Liver (tissue), 9 donors: Measurements from ENCODE around the gene PXDN. TPM values are rescaled to one million over a fixed set of nuclear protein-coding genes. Genes with fewer than 3 reads are reported as not detected.

Experiments
- DNase-seq: peaks from one replicate; pipeline ENCODE4 v3.0.0-alpha.2; 2017; ENCODE audit warnings: low spot score
- H3K27ac ChIP-seq, 2 donors: one replicate each; pipeline ENCODE4 v1.7.0; 2013; ENCODE audit warnings: inconsistent platforms in 2 of 2, low read length in 2 of 2, control low read depth in 1 of 2, low read depth in 1 of 2, mild to moderate bottlenecking in 1 of 2
- H3K27me3 ChIP-seq, 4 donors: one replicate each; pipeline versions ENCODE4 v1.6.1 to v1.7.0; 2013; ENCODE audit warnings: low read length in 3 of 4, inconsistent platforms in 1 of 4, mild to moderate bottlenecking in 1 of 4, moderate library complexity in 1 of 4; ENCODE audit not compliant: control insufficient read depth in 4 of 4, insufficient read depth in 4 of 4
- H3K36me3 ChIP-seq, 4 donors: one replicate each; pipeline versions ENCODE4 v1.6.1 to v1.7.0; 2013; ENCODE audit warnings: low read length in 3 of 4, mild to moderate bottlenecking in 3 of 4, low read depth in 1 of 4, moderate library complexity in 1 of 4; ENCODE audit not compliant: control insufficient read depth in 4 of 4, insufficient read depth in 3 of 4
- H3K4me1 ChIP-seq, 4 donors: one replicate each; pipeline versions ENCODE4 v1.6.1 to v1.7.0; 2013; ENCODE audit warnings: low read length in 3 of 4, mild to moderate bottlenecking in 3 of 4, moderate library complexity in 1 of 4; ENCODE audit not compliant: control insufficient read depth in 4 of 4, insufficient read depth in 4 of 4
- H3K4me3 ChIP-seq, 3 donors: one replicate each; pipeline versions ENCODE4 v1.6.1 to v1.7.0; 2013; ENCODE audit warnings: low read length in 3 of 3, control low read depth in 1 of 3, low read depth in 1 of 3, mild to moderate bottlenecking in 1 of 3
- H3K9ac ChIP-seq, 2 donors: one replicate each; pipeline ENCODE4 v1.7.0; 2013; ENCODE audit warnings: low read length in 2 of 2, mild to moderate bottlenecking in 2 of 2, moderate library complexity in 2 of 2, control low read depth in 1 of 2, low read depth in 1 of 2
- H3K9me3 ChIP-seq, 4 donors: one replicate each; pipeline versions ENCODE4 v1.6.1 to v1.7.0; 2013; ENCODE audit warnings: low read length in 3 of 4; ENCODE audit not compliant: control insufficient read depth in 4 of 4
- EGR1 ChIP-seq, 2 donors: IDR thresholded peaks; 2 replicates each; pipeline ENCODE4 v1.6.1; 2016 to 2018; ENCODE audit warnings: antibody characterized with exemption in 2 of 2, low read depth in 2 of 2
- FOXA1 ChIP-seq: IDR thresholded peaks from 2 replicates; pipeline ENCODE4 v1.6.1; 2016; ENCODE audit warnings: antibody characterized with exemption
- FOXA2 ChIP-seq: IDR thresholded peaks from 2 replicates; pipeline ENCODE4 v1.6.1; 2016; ENCODE audit warnings: antibody characterized with exemption
- GABPA ChIP-seq, 2 donors: IDR thresholded peaks in 1 of 2; conservative IDR thresholded peaks in 1 of 2; 2 replicates each; pipeline ENCODE4 v1.6.1; 2016; ENCODE audit warnings: antibody characterized with exemption in 2 of 2, mild to moderate bottlenecking in 1 of 2, moderate library complexity in 1 of 2
- HNF4A ChIP-seq, 2 donors: conservative IDR thresholded peaks; 2 replicates each; pipeline ENCODE4 v1.6.1; 2016; ENCODE audit warnings: antibody characterized with exemption in 2 of 2, mild to moderate bottlenecking in 2 of 2
- HNF4G ChIP-seq: IDR thresholded peaks from 2 replicates; pipeline ENCODE4 v1.6.1; 2016; ENCODE audit warnings: antibody characterized with exemption
- JUND ChIP-seq, 2 donors: IDR thresholded peaks; 2 replicates each; pipeline ENCODE4 v1.6.1; 2016; ENCODE audit warnings: antibody characterized with exemption in 2 of 2
- NR2F2 ChIP-seq: IDR thresholded peaks from 2 replicates; pipeline ENCODE4 v1.6.1; 2016; ENCODE audit warnings: antibody characterized with exemption
- RAD21 ChIP-seq, 2 donors: IDR thresholded peaks; 2 replicates each; pipeline ENCODE4 v1.6.1; 2016; ENCODE audit warnings: antibody characterized with exemption in 2 of 2, mild to moderate bottlenecking in 2 of 2
- RXRA ChIP-seq, 2 donors: IDR thresholded peaks; 2 replicates each; pipeline ENCODE4 v1.6.1; 2017 to 2018; ENCODE audit warnings: antibody characterized with exemption in 2 of 2, mild to moderate bottlenecking in 1 of 2
- SP1 ChIP-seq: IDR thresholded peaks from 2 replicates; pipeline ENCODE4 v1.6.1; 2018; ENCODE audit warnings: antibody characterized with exemption, mild to moderate bottlenecking
- TAF1 ChIP-seq: conservative IDR thresholded peaks from 2 replicates; pipeline ENCODE4 v1.6.1; 2016; ENCODE audit warnings: antibody characterized with exemption, mild to moderate bottlenecking
- YY1 ChIP-seq: IDR thresholded peaks from 2 replicates; pipeline ENCODE4 v1.6.1; 2016; ENCODE audit warnings: antibody characterized with exemption, mild to moderate bottlenecking
- WGBS: extraction: QIAGEN DNeasy Blood & Tissue Kit; methylation state at CpG from one replicate; pipeline ENCODE4 v1.1.7; 2013; 5-methylcytosine and 5-hydroxymethylcytosine counted together
- polyA plus RNA-seq, 2 donors: library from polyadenylated mRNA; stranded (reverse) in 1 of 2; unstranded in 1 of 2; fragments of 200-250 nt in 1 of 2; fragments of >200 nt in 1 of 2; fragmentation: Nextera tagmentation in 1 of 2; extraction: Ambion mirVana in 1 of 2; gene quantifications; one replicate each; pipeline versions ENCODE4 v1.2.1 to v1.2.3, GENCODE V29; 2013 to 2015
- total RNA-seq, 2 donors: library from RNA; depleted of rRNA; stranded (reverse); fragments of >200 nt; gene quantifications; one replicate each; pipeline ENCODE4 v1.2.3, GENCODE V29; 2014
- TF ChIP-seq, protein P1 (sequence below): IDR thresholded peaks from 2 replicates; pipeline ENCODE4 v1.6.1; 2016; ENCODE audit warnings: antibody characterized with exemption
- TF ChIP-seq, protein P2 (sequence below): IDR thresholded peaks from 2 replicates; pipeline ENCODE4 v1.6.1; 2016; ENCODE audit warnings: antibody characterized with exemption
- TF ChIP-seq, protein P3 (sequence below): IDR thresholded peaks from 2 replicates; pipeline ENCODE4 v1.6.1; 2016; ENCODE audit warnings: antibody characterized with exemption, mild to moderate bottlenecking
- TF ChIP-seq, protein P4 (sequence below): IDR thresholded peaks from 2 replicates; pipeline ENCODE4 v1.6.1; 2016; ENCODE audit warnings: antibody characterized with exemption
- donor health status: healthy.
- donor health status: healthy.
- donor health status: healthy.
- donor health status: healthy.
- donor health status: healthy.

Gene PXDN
- total and polyA plus RNA-seq, 4 donors: 4.2 to 21.5 (median 16.9) TPM

DNA sequence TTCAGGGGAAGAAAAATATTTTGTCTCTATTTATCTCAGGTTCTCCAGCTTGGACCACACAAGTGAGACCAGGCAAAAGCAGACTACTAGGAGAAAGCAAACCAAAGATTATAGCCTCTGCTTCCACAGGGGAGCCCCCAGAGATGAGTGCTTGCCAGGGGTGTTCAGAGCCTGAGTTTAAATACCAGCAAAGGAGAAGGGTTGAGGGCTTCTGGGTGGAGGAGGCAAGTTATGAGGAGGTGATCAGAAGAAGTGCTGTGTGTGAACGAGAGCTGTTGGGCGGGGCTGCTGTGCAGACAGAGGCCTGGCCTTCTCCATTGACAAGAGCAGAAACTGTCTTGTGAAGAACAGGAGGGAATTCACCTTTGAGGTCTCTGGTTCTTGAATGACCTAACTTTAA lies 32.8 kb upstream of the PXDN start:
- WGBS: 75% methylated on average over 2 of the region's 2 CpGs
- no peak overlapping the region for H3K9ac ChIP-seq
- H3K4me1 ChIP-seq: no peaks in the 10 kb centered on the region
- peaks cover 0 to 7% (median 0%) of the 10 kb centered on the region in 4 donors for H3K27me3 ChIP-seq
- H3K9me3 ChIP-seq: no peaks in the 10 kb centered on the region
- no peak for TF ChIP-seq EGR1 (IDR thresholded peaks at IDR 0.05; ENCODE audit: low read depth in 2 of 2)
- TF ChIP-seq RXRA (IDR thresholded peaks at IDR 0.05): no peak
- TF ChIP-seq FOXA1: no peak
- no peak for TF ChIP-seq SP1
- TF ChIP-seq, protein P1, sequence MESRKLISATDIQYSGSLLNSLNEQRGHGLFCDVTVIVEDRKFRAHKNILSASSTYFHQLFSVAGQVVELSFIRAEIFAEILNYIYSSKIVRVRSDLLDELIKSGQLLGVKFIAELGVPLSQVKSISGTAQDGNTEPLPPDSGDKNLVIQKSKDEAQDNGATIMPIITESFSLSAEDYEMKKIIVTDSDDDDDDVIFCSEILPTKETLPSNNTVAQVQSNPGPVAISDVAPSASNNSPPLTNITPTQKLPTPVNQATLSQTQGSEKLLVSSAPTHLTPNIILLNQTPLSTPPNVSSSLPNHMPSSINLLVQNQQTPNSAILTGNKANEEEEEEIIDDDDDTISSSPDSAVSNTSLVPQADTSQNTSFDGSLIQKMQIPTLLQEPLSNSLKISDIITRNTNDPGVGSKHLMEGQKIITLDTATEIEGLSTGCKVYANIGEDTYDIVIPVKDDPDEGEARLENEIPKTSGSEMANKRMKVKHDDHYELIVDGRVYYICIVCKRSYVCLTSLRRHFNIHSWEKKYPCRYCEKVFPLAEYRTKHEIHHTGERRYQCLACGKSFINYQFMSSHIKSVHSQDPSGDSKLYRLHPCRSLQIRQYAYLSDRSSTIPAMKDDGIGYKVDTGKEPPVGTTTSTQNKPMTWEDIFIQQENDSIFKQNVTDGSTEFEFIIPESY: no peak
- TF ChIP-seq, protein P2, sequence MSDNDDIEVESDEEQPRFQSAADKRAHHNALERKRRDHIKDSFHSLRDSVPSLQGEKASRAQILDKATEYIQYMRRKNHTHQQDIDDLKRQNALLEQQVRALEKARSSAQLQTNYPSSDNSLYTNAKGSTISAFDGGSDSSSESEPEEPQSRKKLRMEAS: no peak
- no peak for TF ChIP-seq RAD21 (IDR thresholded peaks at IDR 0.05)
- no peak for TF ChIP-seq GABPA (IDR thresholded peaks at IDR 0.05 in 1 of 2, conservative IDR thresholded peaks at IDR 0.05 in 1 of 2)
- no peak for TF ChIP-seq HNF4A (conservative IDR thresholded peaks at IDR 0.05)
- no peak for TF ChIP-seq TAF1
- no peak for TF ChIP-seq FOXA2
- H3K4me3 ChIP-seq: no peak overlapping the region
- no peak overlapping the region for H3K27ac ChIP-seq
- DNase-seq: no peak
- no peaks in the 10 kb centered on the region for H3K36me3 ChIP-seq

DNA sequence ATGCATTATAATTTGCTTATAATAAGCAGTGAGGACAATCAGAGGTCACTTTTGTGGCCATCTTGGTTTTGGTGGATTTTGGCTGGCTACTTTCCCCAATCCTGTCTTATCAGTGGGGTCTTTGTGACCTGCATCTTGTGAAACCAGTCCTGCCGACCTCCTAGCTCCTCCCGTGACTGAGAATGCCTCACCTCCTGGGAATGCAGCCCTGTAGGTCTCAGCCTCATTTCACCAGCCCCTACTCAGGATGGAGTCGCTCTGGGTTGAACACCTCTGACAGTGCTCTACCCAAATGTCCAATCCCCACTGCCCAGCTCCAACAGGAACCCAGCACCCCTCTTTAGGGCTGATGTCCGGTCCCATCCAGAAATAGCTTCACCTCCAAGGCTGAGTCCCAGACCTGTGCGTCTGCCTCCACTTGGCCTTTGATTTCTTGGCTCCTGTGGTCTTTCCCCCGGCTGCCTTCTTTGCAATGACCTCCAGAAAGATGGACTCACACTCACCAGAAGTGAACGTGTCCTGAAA lies 31.3 kb upstream of the PXDN start:
- no peak overlapping the region for H3K4me3 ChIP-seq
- DNase-seq: no peak
- WGBS: 78% methylated on average over 7 of the region's 7 CpGs
- no peak overlapping the region for H3K27ac ChIP-seq
- H3K27me3 ChIP-seq: peaks cover 0 to 4% (median 0%) of the 10 kb centered on the region in 4 donors
- H3K9ac ChIP-seq: no peak overlapping the region
- H3K36me3 ChIP-seq: no peaks in the 10 kb centered on the region
- TF ChIP-seq, protein P2: no peak
- TF ChIP-seq, protein P1: no peak
- TF ChIP-seq YY1 (no peak), NR2F2 (no peak), HNF4A (conservative IDR thresholded peaks at IDR 0.05) (no peak), GABPA (IDR thresholded peaks at IDR 0.05 in 1 of 2, conservative IDR thresholded peaks at IDR 0.05 in 1 of 2) (no peak), JUND (IDR thresholded peaks at IDR 0.05) (no peak), TAF1 (no peak), EGR1 (IDR thresholded peaks at IDR 0.05; ENCODE audit: low read depth in 2 of 2) (no peak), RAD21 (IDR thresholded peaks at IDR 0.05) (no peak), SP1 (no peak), FOXA1 (no peak), RXRA (IDR thresholded peaks at IDR 0.05) (no peak), HNF4G (no peak), FOXA2 (no peak)
- TF ChIP-seq, protein P3, sequence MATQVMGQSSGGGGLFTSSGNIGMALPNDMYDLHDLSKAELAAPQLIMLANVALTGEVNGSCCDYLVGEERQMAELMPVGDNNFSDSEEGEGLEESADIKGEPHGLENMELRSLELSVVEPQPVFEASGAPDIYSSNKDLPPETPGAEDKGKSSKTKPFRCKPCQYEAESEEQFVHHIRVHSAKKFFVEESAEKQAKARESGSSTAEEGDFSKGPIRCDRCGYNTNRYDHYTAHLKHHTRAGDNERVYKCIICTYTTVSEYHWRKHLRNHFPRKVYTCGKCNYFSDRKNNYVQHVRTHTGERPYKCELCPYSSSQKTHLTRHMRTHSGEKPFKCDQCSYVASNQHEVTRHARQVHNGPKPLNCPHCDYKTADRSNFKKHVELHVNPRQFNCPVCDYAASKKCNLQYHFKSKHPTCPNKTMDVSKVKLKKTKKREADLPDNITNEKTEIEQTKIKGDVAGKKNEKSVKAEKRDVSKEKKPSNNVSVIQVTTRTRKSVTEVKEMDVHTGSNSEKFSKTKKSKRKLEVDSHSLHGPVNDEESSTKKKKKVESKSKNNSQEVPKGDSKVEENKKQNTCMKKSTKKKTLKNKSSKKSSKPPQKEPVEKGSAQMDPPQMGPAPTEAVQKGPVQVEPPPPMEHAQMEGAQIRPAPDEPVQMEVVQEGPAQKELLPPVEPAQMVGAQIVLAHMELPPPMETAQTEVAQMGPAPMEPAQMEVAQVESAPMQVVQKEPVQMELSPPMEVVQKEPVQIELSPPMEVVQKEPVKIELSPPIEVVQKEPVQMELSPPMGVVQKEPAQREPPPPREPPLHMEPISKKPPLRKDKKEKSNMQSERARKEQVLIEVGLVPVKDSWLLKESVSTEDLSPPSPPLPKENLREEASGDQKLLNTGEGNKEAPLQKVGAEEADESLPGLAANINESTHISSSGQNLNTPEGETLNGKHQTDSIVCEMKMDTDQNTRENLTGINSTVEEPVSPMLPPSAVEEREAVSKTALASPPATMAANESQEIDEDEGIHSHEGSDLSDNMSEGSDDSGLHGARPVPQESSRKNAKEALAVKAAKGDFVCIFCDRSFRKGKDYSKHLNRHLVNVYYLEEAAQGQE: no peak
- TF ChIP-seq, protein P4, sequence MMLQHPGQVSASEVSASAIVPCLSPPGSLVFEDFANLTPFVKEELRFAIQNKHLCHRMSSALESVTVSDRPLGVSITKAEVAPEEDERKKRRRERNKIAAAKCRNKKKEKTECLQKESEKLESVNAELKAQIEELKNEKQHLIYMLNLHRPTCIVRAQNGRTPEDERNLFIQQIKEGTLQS: no peak
- no peaks in the 10 kb centered on the region for H3K9me3 ChIP-seq
- H3K4me1 ChIP-seq: no peaks in the 10 kb centered on the region
